ENCODE data around the gene BYSL. TPM values are rescaled to one million over a fixed set of nuclear protein-coding genes. Genes with fewer than 3 reads are reported as not detected.
A peak's percentile ranks its signal among the peaks of the same experiment; 100 is the strongest.

Gene BYSL
- total and polyA plus RNA-seq, 9 of the 15 experiments (the other 6 are each of a cell fraction or from before 2014, with no cell fraction given) = 22.2 to 92.3 (median 53.4) TPM

- no peak for TF ChIP-seq ZNF407 (IDR thresholded peaks at IDR 0.05; ENCODE audit: low read depth)
- TF ChIP-seq CBX5 (IDR thresholded peaks at IDR 0.05; ENCODE audit: borderline replicate concordance, low read depth) = no peak
- peak; percentile 61 for TF ChIP-seq EGR1 (conservative IDR thresholded peaks at IDR 0.05)
- TF ChIP-seq FOSL1 (tag; conservative IDR thresholded peaks at IDR 0.05) = peak; percentile 56
- no peak for TF ChIP-seq CBX3 (IDR thresholded peaks at IDR 0.05; ENCODE audit: borderline replicate concordance in 1 of 2, low read length in 2 of 2)
- no peak for TF ChIP-seq HOMEZ (CRISPR knock-in tag; IDR thresholded peaks at IDR 0.05)
- TF ChIP-seq ZNF561 (CRISPR knock-in tag; conservative IDR thresholded peaks at IDR 0.05) = no peak
- TF ChIP-seq TSHZ1 (CRISPR knock-in tag; IDR thresholded peaks at IDR 0.05) = no peak
- TF ChIP-seq ATF3 (IDR thresholded peaks at IDR 0.05) = peak; percentile 51
- TF ChIP-seq ATF3 (CRISPR knock-in tag; conservative IDR thresholded peaks at IDR 0.05) = no peak
- TF ChIP-seq NR2C2 (CRISPR knock-in tag; IDR thresholded peaks at IDR 0.05) = no peak
- 0 out of 2 replicates have a peak, but pooled peaks have one; percentile 31 for TF ChIP-seq NR2C2 (tag; IDR thresholded peaks at IDR 0.05)
- no peak for TF ChIP-seq U2AF1 (optimal IDR thresholded peaks at IDR 0.05; ENCODE audit: low read depth, low read length)
Measured at GRCh38 chr6:41976794-41977484, 55.6 kb downstream of the BYSL start (continued).
